CD4-positive, alpha-beta T cell treated with Interleukin-4 for 1 hour (primary cell): ENCODE results near the gene PRKCA.
"Not testable (repeated sequence)": the region's sequence is repeated elsewhere in the genome, so short reads cannot be mapped to it uniquely, and the experiment has no call there.

Source experiments
- DNase-seq, 2 donors: peaks; one replicate each; pipeline ENCODE4 v3.0.0-alpha.2; 2020 to 2022

The PRKCA gene

GRCh38 chr17:66290101-66290722, 12.2 kb upstream of the PRKCA start:
- DNase-seq = no peak

- DNase-seq = no peak
Observed at GRCh38 chr17:66292353-66292752, 10.1 kb upstream of the PRKCA start.

- DNase-seq = no peak
Observed at GRCh38 chr17:66296289-66296725, 6.1 kb upstream of the PRKCA start.

- not testable (repeated sequence) for DNase-seq
Observed at GRCh38 chr17:66297443-66297842, 5.0 kb upstream of the PRKCA start.

- DNase-seq = no peak
Observed at GRCh38 chr17:66299711-66300110, 2.7 kb upstream of the PRKCA start.

GRCh38 chr17:66300956-66301355, 1.5 kb upstream of the PRKCA start:
- DNase-seq = no peak

- DNase-seq = no peak
Observed at GRCh38 chr17:66301367-66301863, 998 bp upstream of the PRKCA start.

GRCh38 chr17:66302761-66303626, 581 bp downstream of the PRKCA start:
- peak; percentile 35 to 48 for DNase-seq

- DNase-seq = peak in 1 of 2 donors; percentile 20
Observed at GRCh38 chr17:66304304-66305174, 2.1 kb downstream of the PRKCA start.

GRCh38 chr17:66306446-66306845, 4.0 kb downstream of the PRKCA start:
- no peak for DNase-seq

- DNase-seq = no peak
Observed at GRCh38 chr17:66307257-66307656, 4.8 kb downstream of the PRKCA start.

GRCh38 chr17:66308856-66309255, 6.4 kb downstream of the PRKCA start:
- DNase-seq = no peak

GRCh38 chr17:66309793-66310192, 7.4 kb downstream of the PRKCA start:
- no peak for DNase-seq

- DNase-seq = no peak
Observed at GRCh38 chr17:66310528-66311148, 8.2 kb downstream of the PRKCA start.

- DNase-seq = no peak
Observed at GRCh38 chr17:66312912-66313311, 10.5 kb downstream of the PRKCA start.

GRCh38 chr17:66313325-66313724, 10.9 kb downstream of the PRKCA start:
- DNase-seq = no peak

GRCh38 chr17:66313995-66314659, 11.7 kb downstream of the PRKCA start:
- DNase-seq = no peak

- no peak for DNase-seq
Observed at GRCh38 chr17:66317629-66318028, 15.2 kb downstream of the PRKCA start.

GRCh38 chr17:66319226-66319625, 16.8 kb downstream of the PRKCA start:
- DNase-seq = no peak

- no peak for DNase-seq
Observed at GRCh38 chr17:66322764-66323163, 20.4 kb downstream of the PRKCA start.

GRCh38 chr17:66324381-66325004, 22.1 kb downstream of the PRKCA start:
- not testable (repeated sequence) for DNase-seq
